Gastrocnemius medialis (tissue), 4 donors: ENCODE measurements around the gene TMEM108.

Source experiments
- POLR2A ChIP-seq, 2 donors: fragments of 450-650 bp; IDR thresholded peaks; one replicate each; pipeline ENCODE4 v1.6.1; 2017; ENCODE audit warnings: antibody characterized with exemption in 2 of 2, mild to moderate bottlenecking in 2 of 2, moderate library complexity in 2 of 2
- TF ChIP-seq, protein P1 (sequence below), 5 experiments: fragments of 450-650 bp in 3 of 5; fragments of 200-600 bp in 2 of 5; sonication (generic) in 2 of 5; IDR thresholded peaks in 4 of 5; conservative IDR thresholded peaks in 1 of 5; 1 replicate in 4 of 5; 2 replicates in 1 of 5; pipeline ENCODE4 v1.5.1; 2016 to 2019; ENCODE audit warnings: antibody characterized with exemption in 5 of 5, mild to moderate bottlenecking in 3 of 5, moderate library complexity in 3 of 5

DNA sequence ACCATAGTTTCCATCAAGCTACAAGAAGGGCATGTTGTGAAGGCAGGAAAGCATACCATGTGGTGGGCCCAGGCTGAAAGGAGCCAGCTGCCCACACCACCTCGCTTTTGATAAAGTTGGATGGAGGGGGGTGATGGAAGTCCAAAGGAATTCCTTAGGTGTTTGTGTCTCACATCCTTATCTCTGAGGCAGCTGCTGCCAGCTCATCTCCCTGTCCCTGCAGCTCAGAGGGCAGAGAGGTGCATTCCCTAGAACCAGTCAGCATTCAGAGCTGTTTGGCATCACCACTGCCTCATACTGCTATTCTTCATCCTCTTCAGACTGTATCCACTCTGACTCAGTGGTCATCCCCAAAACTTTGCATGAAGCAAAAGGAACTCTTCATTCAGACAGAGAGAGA, 220.2 kb downstream of the TMEM108 start:
- TF ChIP-seq, protein P1, sequence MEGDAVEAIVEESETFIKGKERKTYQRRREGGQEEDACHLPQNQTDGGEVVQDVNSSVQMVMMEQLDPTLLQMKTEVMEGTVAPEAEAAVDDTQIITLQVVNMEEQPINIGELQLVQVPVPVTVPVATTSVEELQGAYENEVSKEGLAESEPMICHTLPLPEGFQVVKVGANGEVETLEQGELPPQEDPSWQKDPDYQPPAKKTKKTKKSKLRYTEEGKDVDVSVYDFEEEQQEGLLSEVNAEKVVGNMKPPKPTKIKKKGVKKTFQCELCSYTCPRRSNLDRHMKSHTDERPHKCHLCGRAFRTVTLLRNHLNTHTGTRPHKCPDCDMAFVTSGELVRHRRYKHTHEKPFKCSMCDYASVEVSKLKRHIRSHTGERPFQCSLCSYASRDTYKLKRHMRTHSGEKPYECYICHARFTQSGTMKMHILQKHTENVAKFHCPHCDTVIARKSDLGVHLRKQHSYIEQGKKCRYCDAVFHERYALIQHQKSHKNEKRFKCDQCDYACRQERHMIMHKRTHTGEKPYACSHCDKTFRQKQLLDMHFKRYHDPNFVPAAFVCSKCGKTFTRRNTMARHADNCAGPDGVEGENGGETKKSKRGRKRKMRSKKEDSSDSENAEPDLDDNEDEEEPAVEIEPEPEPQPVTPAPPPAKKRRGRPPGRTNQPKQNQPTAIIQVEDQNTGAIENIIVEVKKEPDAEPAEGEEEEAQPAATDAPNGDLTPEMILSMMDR (IDR thresholded peaks at IDR 0.05 in 4 of 5, conservative IDR thresholded peaks at IDR 0.05 in 1 of 5) = no peak
- no peak for TF ChIP-seq POLR2A (IDR thresholded peaks at IDR 0.05)
